OCI-LY7 (cell line): ENCODE data around the gene PHACTR3. TPM values are rescaled to one million over a fixed set of nuclear protein-coding genes. Genes with fewer than 3 reads are reported as not detected.

Experiments used
- BruUV-seq: library from RNA; stranded (reverse); fragments of 400-500 nt; replicated peaks from 2 replicates; lab custom pipeline; 2021; lab: Mats Ljungman, UMichigan
- CTCF ChIA-PET: fragments of 300-600 bp; sonication (Branson Sonifier 250); formaldehyde crosslinking; loops from one replicate; lab custom pipeline; 2022; ENCODE audit warnings: antibody characterized with exemption; ENCODE audit not compliant: unreplicated experiment; lab: Charles Lee
- POLR2A ChIA-PET: fragments of 300-600 bp; sonication (Branson Sonifier 250); formaldehyde crosslinking; loops from one replicate; lab custom pipeline; 2022; ENCODE audit warnings: antibody characterized with exemption; lab: Charles Lee
- DNase-seq: peaks from one replicate; pipeline ENCODE4 v3.0.0-alpha.2; 2015; ENCODE audit warnings: low spot score
- H2AFZ ChIP-seq: fragments of 200-600 bp; sonication (generic), shearing (Covaris generic); 2 replicates; pipeline ENCODE4 v1.6.1; 2014; ENCODE audit warnings: mild to moderate bottlenecking, antibody characterized with exemption, low read length, moderate library complexity
- H3K27ac ChIP-seq: fragments of 200-600 bp; sonication (generic); 2 replicates; pipeline ENCODE4 v1.5.1; 2014; ENCODE audit warnings: mixed run types, low read depth, mild to moderate bottlenecking, moderate library complexity, low read length, inconsistent platforms; ENCODE audit not compliant: poor library complexity, severe bottlenecking
- H3K36me3 ChIP-seq: fragments of 200-600 bp; sonication (generic); 2 replicates; pipeline ENCODE4 v1.6.1; 2014; ENCODE audit warnings: mild to moderate bottlenecking, antibody characterized with exemption, low read length, moderate library complexity, mixed read lengths; ENCODE audit not compliant: insufficient read depth
- H3K4me1 ChIP-seq: fragments of 200-600 bp; sonication (generic); 2 replicates; pipeline ENCODE4 v1.5.1; 2014; ENCODE audit warnings: mild to moderate bottlenecking, low read length; ENCODE audit not compliant: insufficient read depth, poor library complexity, severe bottlenecking
- H3K4me2 ChIP-seq: fragments of 200-600 bp; sonication (generic); 2 replicates; pipeline ENCODE4 v1.6.1; 2014; ENCODE audit warnings: mild to moderate bottlenecking, low read length
- H3K4me3 ChIP-seq: fragments of 200-600 bp; sonication (generic); 2 replicates; pipeline ENCODE4 v1.5.1; 2014; ENCODE audit warnings: mild to moderate bottlenecking, low read depth, low read length; ENCODE audit not compliant: poor library complexity, severe bottlenecking
- H3K79me2 ChIP-seq: fragments of 200-600 bp; sonication (generic); 2 replicates; pipeline ENCODE4 v1.6.1; 2016; ENCODE audit warnings: low read depth, mild to moderate bottlenecking, low read length, moderate library complexity, mixed read lengths; ENCODE audit not compliant: insufficient read depth
- H3K9me2 ChIP-seq: fragments of 200-600 bp; sonication (generic); 2 replicates; pipeline ENCODE4 v1.6.1; 2016; ENCODE audit warnings: mild to moderate bottlenecking, low read length, mixed read lengths; ENCODE audit not compliant: insufficient read depth
- H3K9me3 ChIP-seq: fragments of 200-600 bp; sonication (generic); 2 replicates; pipeline ENCODE4 v1.6.1; 2014; ENCODE audit warnings: mild to moderate bottlenecking, mixed run types, low read length, mixed read lengths
- H4K20me1 ChIP-seq: fragments of 200-600 bp; sonication (generic); 2 replicates; pipeline ENCODE4 v1.6.1; 2014; ENCODE audit warnings: mild to moderate bottlenecking, antibody characterized with exemption, low read length, moderate library complexity, mixed read lengths; ENCODE audit not compliant: insufficient read depth
- EZH2phosphoT487 ChIP-seq: fragments of 200-600 bp; sonication (generic); IDR thresholded peaks from 2 replicates; pipeline ENCODE4 v1.6.1; 2018; ENCODE audit warnings: low read depth, borderline replicate concordance, mild to moderate bottlenecking, mixed run types, antibody characterized with exemption, low read length, moderate library complexity, mixed read lengths
- intact Hi-C: fragments of 100-400 bp; cut with micrococcal nuclease; formaldehyde crosslinking; loops from one replicate; pipeline ENCODE4 v1.10.0; 2022; ENCODE audit not compliant: unreplicated experiment
- total RNA-seq, 2 experiments: library from RNA; depleted of rRNA in 1 of 2; stranded (reverse); fragments of >200 nt in 1 of 2; shearing (Covaris generic) in 1 of 2; gene quantifications; 2 replicates each; pipeline ENCODE4 v1.2.3, GENCODE V29; 2014 to 2022
- TF ChIP-seq, protein P1 (sequence below): fragments of 200-600 bp; sonication (generic); conservative IDR thresholded peaks from 2 replicates; pipeline ENCODE4 v1.5.1; 2014; ENCODE audit warnings: mild to moderate bottlenecking, antibody characterized with exemption, low read length, moderate library complexity, mixed read lengths

PHACTR3 gene
- total RNA-seq, 2 experiments from 2014 or later: 0.32 TPM; not detected in 1

DNA sequence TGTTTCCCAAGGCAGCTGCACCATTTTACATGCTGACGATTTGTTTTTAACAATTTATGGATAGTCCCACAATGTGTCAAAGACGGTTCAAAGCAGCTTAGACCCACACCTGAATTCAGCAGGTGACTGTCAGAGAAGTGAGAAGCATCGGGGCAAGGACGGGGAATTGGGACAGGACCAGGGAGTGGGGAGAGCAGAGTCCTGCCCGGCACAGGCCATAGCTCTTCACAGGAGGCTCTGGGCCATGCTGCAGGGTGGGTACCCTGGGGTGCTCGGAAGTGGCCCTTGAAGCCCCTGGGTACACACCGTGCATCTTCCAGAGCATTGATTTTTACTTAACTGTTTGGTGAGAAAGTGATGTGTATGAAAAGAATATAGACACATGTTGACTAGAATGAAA, 33.2 kb upstream of the PHACTR3 start:
- Histone ChIP-seq H3K9me3 (no peaks in the 10 kb centered on the region), H2AFZ (no peak overlapping the region), H3K4me1 (no peaks in the 10 kb centered on the region), H3K4me3 (no peak overlapping the region), H3K27ac (no peak overlapping the region), H3K36me3 (no peaks in the 10 kb centered on the region), H3K4me2 (no peak overlapping the region), H4K20me1 (no peaks in the 10 kb centered on the region), H3K79me2 (no peaks in the 10 kb centered on the region), H3K9me2 (no peaks in the 10 kb centered on the region)
- DNase-seq: no peak
- BruUV-seq: no TSS peak
- ChIA-PET CTCF (interaction anchor here (0.5 to 0.9 kb wide), 3 partner anchors 26 to 732 kb away, joined by 3 read pairs; no protein-coding TSS in a partner anchor), POLR2A (interaction anchor here (1.2 kb wide), 1 partner anchor 461 kb away, joined by 3 read pairs; no protein-coding TSS in a partner anchor)
- intact Hi-C loops: loop anchor here (1.0 kb wide), 1 partner anchor 180 kb away; no protein-coding TSS in a partner anchor
- TF ChIP-seq EZH2phosphoT487: no peak
- TF ChIP-seq, protein P1, sequence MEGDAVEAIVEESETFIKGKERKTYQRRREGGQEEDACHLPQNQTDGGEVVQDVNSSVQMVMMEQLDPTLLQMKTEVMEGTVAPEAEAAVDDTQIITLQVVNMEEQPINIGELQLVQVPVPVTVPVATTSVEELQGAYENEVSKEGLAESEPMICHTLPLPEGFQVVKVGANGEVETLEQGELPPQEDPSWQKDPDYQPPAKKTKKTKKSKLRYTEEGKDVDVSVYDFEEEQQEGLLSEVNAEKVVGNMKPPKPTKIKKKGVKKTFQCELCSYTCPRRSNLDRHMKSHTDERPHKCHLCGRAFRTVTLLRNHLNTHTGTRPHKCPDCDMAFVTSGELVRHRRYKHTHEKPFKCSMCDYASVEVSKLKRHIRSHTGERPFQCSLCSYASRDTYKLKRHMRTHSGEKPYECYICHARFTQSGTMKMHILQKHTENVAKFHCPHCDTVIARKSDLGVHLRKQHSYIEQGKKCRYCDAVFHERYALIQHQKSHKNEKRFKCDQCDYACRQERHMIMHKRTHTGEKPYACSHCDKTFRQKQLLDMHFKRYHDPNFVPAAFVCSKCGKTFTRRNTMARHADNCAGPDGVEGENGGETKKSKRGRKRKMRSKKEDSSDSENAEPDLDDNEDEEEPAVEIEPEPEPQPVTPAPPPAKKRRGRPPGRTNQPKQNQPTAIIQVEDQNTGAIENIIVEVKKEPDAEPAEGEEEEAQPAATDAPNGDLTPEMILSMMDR: no peak

DNA sequence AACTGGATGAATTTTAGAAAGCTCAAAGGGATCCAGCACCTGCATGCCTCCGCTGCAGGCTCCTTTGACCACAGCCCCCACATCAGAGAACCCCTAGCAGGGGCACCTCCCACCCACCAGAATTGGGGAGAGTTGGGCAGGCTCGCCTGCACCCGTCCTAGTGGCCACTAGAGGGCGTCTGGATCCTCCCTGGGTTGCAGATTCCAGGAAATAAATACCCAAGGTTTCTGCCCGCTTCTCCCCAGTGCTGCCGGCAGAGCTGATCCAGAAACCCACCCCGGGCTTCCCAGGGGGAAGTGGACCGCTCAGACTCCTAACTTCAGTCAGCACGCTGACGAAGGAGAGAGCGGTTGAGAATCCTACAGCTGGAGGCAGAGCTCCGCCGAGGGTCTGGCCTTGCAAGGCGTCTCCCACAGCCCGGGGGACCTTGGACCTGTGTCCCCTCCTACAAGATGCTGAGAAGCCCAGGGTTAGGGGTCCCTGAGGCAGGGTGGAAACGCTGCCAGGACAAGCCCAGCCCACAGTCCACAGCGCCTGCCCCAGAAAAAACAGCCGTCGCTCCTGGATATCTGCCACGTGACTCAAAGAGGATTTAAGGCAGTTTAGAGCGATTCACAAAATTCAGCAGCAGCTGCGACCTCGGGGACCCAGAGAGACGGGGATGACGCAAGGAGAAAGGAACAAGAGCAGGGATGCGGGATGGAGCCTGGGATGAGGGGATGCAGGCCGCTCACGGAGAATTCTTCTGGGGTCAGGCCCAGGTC, 32.6 kb upstream of the PHACTR3 start:
- peak overlapping the region; percentile 66 for H3K4me2 ChIP-seq
- H4K20me1 ChIP-seq: no peaks in the 10 kb centered on the region
- POLR2A ChIA-PET: no interaction called here
- TF ChIP-seq, protein P1: peak; percentile 97
- TF ChIP-seq EZH2phosphoT487: no peak
- no peaks in the 10 kb centered on the region for H3K9me3 ChIP-seq
- no peak overlapping the region for H3K4me3 ChIP-seq
- H3K9me2 ChIP-seq: no peaks in the 10 kb centered on the region
- H3K27ac ChIP-seq: no peak overlapping the region
- CTCF ChIA-PET: interaction anchor here (0.6 kb wide), 1 partner anchor 66 kb away, joined by 3 read pairs; no protein-coding TSS in a partner anchor
- intact Hi-C loops: loop anchor here (1.0 kb wide), 1 partner anchor 180 kb away; no protein-coding TSS in a partner anchor
- peak; percentile 56 for DNase-seq
- BruUV-seq: no TSS peak
- H3K4me1 ChIP-seq: no peaks in the 10 kb centered on the region
- H2AFZ ChIP-seq: peak overlapping the region; percentile 98
- no peaks in the 10 kb centered on the region for H3K36me3 ChIP-seq
- no peaks in the 10 kb centered on the region for H3K79me2 ChIP-seq

DNA sequence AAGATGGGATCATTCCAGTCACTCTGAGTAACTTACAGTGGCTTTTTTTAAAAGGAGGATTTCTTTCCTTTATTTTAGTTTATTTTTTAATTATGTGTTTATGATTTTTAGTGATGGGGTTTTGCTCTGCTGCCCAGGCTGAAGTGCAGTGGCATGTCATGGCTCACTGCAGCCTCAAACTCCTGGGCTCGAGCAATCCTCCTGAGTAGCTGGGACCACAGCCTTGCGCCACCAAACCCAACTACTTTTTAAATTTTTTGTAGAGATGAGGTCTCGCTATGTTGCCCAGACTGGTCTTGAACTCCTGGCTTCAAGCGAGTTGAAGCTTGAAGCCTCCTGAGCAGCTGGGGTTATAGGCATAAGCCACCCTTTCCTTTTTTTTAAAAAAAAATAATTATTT, 31.8 kb upstream of the PHACTR3 start:
- intact Hi-C loops: no loop called here
- Histone ChIP-seq H3K4me2 (no peak overlapping the region), H3K4me3 (no peak overlapping the region), H3K4me1 (no peaks in the 10 kb centered on the region), H3K27ac (no peak overlapping the region), H3K9me2 (no peaks in the 10 kb centered on the region), H4K20me1 (no peaks in the 10 kb centered on the region), H2AFZ (peak overlapping the region; percentile 98; the same call in 1 of the 2 replicates), H3K36me3 (no peaks in the 10 kb centered on the region), H3K79me2 (no peaks in the 10 kb centered on the region), H3K9me3 (no peaks in the 10 kb centered on the region)
- POLR2A ChIA-PET: no interaction called here
- DNase-seq: no peak
- BruUV-seq: no TSS peak
- CTCF ChIA-PET: no interaction called here
- TF ChIP-seq, protein P1: no peak
